Suppressor macrophage (primary cell): ENCODE results near the gene EDDM13.
"Not testable (repeated sequence)": the region's sequence is repeated elsewhere in the genome, so short reads cannot be mapped to it uniquely, and the experiment has no call there.

ENCODE experiments used
- DNase-seq, 4 experiments: peaks; one replicate each; pipeline ENCODE4 v3.0.0-alpha.2; 2020 to 2022
- total RNA-seq, 17 experiments: gene quantifications; one replicate each; lab custom pipeline; 2026; ENCODE audit warnings: mixed read lengths in 6 of 17, inconsistent platforms in 3 of 17; lab: John Stamatoyannopoulos, UW

Gene EDDM13
- 0.04 to 2.9 (median 0.45) reads per million in 17 experiments for total RNA-seq

DNA sequence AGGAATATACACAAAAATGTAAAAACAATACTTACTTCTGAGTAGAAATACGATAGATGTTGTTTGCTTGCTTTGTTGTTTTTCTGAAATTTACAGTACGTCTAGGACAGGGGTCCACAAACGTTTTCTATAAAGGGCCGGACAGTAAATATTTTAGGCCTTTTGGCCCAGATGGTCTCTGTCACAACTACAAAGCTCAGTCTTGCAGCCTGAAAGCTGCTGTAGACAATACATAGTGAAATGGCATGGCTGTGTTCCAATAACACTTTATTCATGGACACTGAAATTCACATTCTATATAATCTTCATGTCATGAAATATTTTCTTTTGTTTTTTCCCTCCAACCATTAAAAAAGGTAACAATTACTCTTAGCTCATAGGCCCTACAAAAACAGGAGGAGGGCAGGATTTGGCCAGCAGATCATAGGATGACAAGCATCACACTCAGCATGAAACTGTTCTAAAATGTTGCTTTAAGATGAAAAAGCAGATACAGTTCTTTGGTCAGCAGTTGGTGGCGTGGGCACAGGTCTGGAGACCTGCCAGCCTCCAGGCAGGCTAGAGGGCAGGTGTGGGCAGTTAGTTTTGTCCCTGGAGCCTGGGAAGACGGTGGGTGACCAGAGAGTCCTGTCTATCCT is at the start of gene EDDM13:
Gene EDDM13, plus strand, starts transcription at position 588 of the 638 bp plus-strand sequence. CDS start 87 bp downstream, outside the sequence.
- DNase-seq, result peak in 3 of 4 experiments; percentile 14 to 26 (median 15)

DNA sequence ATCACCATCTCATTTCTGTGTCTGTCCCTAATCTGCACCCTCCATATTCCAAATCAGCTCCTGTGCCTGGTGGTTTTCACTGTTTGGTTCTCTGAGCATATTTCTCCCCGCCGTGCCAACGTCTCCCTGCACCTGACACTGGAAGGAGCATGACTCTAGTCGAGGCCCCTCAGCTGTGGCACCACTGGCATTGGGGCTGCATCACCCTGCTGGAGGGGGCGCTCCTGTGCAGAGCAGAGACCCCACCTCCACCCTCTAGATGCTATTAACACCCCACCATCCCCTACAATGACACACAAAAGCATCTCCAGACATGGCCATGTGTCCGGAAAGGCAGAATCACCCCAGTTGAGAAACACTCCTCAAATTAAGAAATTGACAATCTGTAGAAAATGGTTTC is 49.6 kb upstream of the EDDM13 start:
- no peak for DNase-seq

DNA sequence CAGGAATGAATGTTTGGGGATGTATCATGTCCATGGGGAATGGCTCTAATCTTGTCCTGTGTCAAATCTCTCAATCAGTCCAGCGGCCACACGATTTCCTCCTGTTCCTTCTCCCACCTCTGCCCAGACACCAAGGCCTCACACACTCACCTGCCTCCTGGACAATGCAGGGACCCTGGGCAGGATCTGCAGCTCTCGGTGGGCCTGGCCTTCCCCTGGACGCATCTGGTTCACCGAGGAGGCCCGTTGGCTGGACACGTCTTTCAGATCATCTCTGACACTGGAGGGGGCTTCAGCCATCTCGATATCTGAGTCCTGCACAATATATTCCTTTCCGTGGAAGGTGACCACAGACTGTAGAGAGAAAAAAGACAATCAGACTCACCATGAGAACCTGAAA is 49.1 kb upstream of the EDDM13 start:
- no peak for DNase-seq

DNA sequence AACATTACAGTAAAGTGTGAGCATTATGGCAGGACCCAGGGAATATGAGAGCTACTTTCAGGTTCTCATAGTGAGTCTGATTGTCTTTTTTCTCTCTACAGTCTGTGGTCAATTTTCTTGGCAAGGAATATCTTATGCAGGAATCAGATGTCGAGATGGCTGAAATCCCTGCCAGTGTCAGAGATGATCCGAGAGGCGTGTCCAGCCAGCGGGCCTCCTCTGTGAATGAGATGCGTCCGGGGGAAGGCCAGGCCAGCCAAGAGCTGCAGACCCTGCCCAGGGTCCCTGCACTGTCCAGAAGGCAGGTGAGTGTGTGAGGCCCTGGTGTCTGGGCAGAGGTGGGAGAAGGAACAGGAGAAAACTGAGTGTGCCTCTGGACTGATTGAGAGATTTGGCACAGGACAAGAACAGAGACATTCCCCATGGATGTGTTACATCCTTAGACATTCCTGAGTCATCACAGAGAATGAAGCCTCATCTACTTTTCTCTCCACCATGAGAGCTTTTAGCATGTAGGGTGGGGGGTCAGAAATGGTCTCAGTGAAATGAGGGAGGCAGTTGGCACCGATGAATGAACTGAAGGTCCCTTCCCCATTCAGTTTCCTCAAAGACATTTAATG is 27.3 kb upstream of the EDDM13 start:
- no peak for DNase-seq

- not testable (repeated sequence) for DNase-seq
Measured at GRCh38 chr19:56245764-56246163, 26.8 kb upstream of the EDDM13 start.

- not testable (repeated sequence) for DNase-seq
Measured at GRCh38 chr19:56248736-56249338, 23.7 kb upstream of the EDDM13 start.

- peak; percentile 80 to 86 (median 85) for DNase-seq
Measured at GRCh38 chr19:56252699-56253422, 19.7 kb upstream of the EDDM13 start.

GRCh38 chr19:56253737-56254136 is 18.8 kb upstream of the EDDM13 start:
- peak; percentile 35 to 92 (median 80) for DNase-seq

DNA sequence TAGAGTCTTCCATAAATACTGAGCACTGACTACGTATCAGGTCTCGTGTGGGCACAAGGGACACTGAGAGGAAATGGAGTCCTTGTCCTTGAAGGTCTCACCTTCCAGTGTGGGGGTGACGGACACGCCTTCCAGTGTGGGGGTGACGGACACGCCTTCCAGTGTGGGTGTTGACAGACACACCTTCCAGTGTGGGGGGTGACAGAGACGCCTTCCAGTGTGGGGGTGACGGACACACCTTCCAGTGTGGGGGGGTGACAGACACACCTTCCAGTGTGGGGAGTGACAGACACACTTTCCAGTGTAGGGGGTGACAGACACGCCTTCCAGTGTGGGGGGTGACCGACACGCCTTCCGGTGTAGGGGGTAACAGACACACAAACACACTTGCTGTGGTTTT is 14.3 kb upstream of the EDDM13 start:
- no peak for DNase-seq

DNA sequence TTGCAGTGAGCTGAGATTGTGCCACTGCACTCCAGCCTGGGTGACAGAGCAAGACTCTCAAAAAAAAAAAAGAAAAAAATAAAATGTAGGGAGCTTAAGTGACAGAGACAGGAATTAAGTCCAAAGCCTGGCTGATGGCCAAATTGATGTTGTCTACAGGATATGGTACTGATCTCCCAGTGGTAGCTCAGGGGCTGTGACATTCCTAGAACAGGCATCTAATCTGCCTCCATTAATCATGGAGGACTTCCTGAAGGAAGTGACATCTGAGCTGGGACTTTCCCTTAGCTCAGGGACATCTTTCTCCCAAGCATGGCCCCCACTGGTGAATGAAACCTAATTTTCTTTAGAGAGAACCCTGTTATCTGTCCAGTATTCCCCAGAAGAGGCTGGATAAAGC is 11.4 kb upstream of the EDDM13 start:
- peak in 1 of 4 experiments; percentile 9 for DNase-seq

- not testable (repeated sequence) for DNase-seq
Measured at GRCh38 chr19:56261932-56262331, 10.6 kb upstream of the EDDM13 start.

- DNase-seq, result no peak
Measured at GRCh38 chr19:56263319-56263718, 9.2 kb upstream of the EDDM13 start.

- no peak for DNase-seq
Measured at GRCh38 chr19:56266051-56266450, 6.5 kb upstream of the EDDM13 start.

DNA sequence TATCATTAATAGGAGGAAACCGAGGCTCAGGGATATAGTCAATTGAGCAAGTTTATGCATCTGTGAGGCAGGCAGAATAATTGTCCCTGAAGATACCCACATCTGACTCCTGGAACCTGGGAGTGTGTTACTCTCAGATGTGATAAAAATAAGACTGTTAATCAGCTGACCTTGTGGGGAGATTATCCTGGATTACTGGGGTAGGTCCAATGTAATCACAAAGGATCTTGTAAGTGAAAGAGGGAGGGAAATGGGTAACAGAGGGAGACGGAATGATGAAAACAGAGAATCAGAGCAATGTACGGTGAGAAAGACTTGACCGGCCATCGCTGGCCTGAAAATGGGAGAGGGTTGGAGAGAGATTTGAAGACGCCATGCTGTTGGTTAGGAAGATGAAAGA is 3.2 kb upstream of the EDDM13 start:
- DNase-seq, result no peak

DNA sequence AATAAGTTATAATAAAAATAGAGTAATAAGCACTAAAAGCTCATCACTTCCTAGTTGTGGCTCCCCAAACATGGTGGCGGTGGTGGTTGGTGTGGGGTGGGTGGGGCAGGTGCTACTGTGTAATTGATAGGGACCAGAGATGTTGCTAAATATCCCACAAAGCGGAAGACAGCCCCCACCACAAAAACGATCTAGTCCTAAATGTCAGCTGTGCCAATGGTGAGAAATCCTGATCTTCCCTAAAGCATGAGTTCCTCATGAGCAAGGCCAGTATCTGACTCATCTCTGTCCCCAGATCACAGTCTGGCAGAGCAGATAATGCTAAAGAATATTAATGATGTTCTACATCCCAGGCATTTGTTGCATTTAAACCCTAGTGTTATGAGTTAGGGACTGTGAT is 1.9 kb upstream of the EDDM13 start:
- peak; percentile 87 to 96 (median 91) for DNase-seq

GRCh38 chr19:56271151-56271550 is 1.4 kb upstream of the EDDM13 start:
- DNase-seq, result peak in 3 of 4 experiments; percentile 5 to 33 (median 23)

DNA sequence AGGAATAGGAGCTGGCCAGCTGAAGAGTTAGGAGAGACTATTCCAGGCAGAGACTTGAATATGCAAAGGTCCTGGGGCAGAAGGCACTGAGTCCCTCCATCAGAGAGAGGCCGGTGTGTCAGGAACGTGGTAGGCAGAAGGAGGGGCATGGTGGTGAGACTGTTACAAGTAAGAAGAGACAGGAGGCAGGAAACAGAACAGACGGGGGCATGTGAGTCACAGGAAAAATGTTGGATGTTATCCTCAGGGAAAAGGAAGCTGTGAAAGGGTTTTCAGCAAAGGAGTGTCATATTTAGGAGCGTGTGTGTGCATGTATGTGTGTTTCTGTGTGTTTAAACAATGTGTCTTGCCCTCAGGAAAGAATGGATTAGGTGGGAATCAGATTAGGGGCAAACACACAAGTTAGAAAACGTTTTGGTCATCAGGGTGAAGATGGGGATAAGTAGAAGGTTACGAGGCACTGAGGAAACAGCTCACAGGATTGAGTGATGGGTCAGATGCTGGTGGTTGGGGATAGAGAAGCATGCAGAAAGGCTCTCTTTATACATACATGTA is 1.1 kb downstream of the EDDM13 start:
- DNase-seq, result no peak

DNA sequence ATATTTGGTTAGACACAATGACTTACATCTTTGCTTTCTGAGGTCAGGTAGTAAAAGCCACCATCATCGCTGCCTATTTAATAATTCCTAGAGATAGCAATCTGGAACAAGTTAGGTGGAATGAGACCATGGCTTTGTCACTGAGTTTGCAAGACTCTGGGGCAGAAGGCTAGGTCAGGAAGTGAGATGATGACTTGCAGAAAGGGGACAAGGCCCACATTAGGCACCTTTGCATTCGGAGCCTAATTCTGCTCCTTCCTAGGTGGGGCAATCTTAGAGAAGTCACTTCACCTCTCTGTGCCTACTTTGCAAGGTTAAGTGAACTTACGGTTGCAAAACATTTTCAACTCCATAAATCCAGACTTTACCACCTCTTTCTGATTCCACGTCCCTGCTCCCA is 10.3 kb downstream of the EDDM13 start:
- DNase-seq, result no peak

- DNase-seq, result no peak
Measured at GRCh38 chr19:56284746-56285145, 12.2 kb downstream of the EDDM13 start.

- DNase-seq, result no peak
Measured at GRCh38 chr19:56290104-56290503, 17.6 kb downstream of the EDDM13 start.

DNA sequence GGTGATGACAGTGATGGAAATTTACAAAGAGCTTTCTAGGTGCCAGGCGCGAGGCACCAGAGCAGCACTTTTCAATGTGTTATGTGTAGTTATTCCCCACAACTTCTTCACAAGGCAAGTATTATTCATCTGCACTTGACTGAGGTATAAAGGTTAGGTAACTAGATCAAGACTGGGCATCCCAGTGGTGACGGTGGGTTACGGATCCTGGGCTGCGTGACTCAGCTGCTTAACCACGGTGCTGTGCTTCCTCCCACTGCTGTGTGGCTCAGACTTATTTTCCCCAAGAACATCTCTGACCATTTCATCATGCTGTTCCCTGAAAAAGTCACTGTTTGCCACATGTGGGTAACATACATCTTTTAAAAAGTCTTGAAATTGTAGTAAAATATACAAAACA is 19.3 kb downstream of the EDDM13 start:
- peak in 3 of 4 experiments; percentile 39 to 48 (median 42) for DNase-seq

DNA sequence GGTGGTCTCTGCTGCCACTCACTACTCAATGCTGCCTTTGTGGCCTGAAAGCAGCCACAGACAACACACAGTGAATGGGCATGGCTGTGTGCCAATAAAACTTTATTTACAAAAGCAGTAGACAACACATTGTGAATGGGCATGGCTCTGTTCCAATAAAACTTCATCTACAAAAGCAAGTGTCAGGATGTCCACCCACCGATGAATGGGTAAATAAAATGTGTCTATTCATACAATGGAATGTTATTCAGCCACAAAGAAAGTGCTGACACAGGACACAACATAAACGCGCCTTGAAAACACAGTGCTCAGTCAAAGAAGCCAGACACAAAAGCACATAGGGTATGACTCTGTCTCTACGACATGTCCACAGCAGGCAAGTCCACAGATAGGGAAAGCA is 22.0 kb downstream of the EDDM13 start:
- DNase-seq, result no peak
